Endothelial cell of umbilical vein (primary cell): ENCODE measurements around the gene DPP6. TPM values are rescaled to one million over a fixed set of nuclear protein-coding genes. Genes with fewer than 3 reads are reported as not detected.

ENCODE experiments used
- BruUV-seq: library from RNA; stranded (reverse); fragments of 400-500 nt; replicated peaks from 2 replicates; lab custom pipeline; 2021; lab: Mats Ljungman, UMichigan
- CTCF ChIA-PET: fragments of 300-600, 350-600 bp; sonication (Branson Sonifier 250); formaldehyde crosslinking; loops from one replicate; lab custom pipeline; 2021; ENCODE audit warnings: antibody characterized with exemption, inconsistent platforms; lab: Charles Lee
- POLR2A ChIA-PET: fragments of 300-600, 350-600 bp; sonication (Branson Sonifier 250); formaldehyde crosslinking; loops from one replicate; lab custom pipeline; 2021; ENCODE audit warnings: antibody characterized with exemption, inconsistent platforms; lab: Charles Lee
- DNase-seq: peaks from one replicate; pipeline ENCODE4 v3.0.0-alpha.2; 2011; ENCODE audit warnings: low read depth, low spot score
- FAIRE-seq: peaks from 2 replicates; lab custom pipeline; 2011; peaks lifted over from hg19 to GRCh38; lab: Jason Lieb, UNC
- H2AFZ ChIP-seq: 2 replicates; pipeline ENCODE4 v1.6.0; 2012; ENCODE audit warnings: low read depth, low read length, control low read depth, inconsistent platforms
- H3K27ac ChIP-seq: 2 replicates; pipeline ENCODE4 v1.5.1; 2011; ENCODE audit warnings: low read depth, mild to moderate bottlenecking, control low read depth, low read length, moderate library complexity; ENCODE audit not compliant: insufficient read depth
- H3K27me3 ChIP-seq, 2 experiments: 2 replicates each; pipeline versions ENCODE4 v1.6.0 to v1.6.1; 2011; ENCODE audit warnings: low read length in 2 of 2, mixed read lengths in 1 of 2; ENCODE audit not compliant: control insufficient read depth in 2 of 2, insufficient read depth in 2 of 2
- H3K36me3 ChIP-seq, 2 experiments: 2 replicates in 1 of 2; 3 replicates in 1 of 2; pipeline ENCODE4 v1.5.1; 2011; ENCODE audit warnings: low read length in 2 of 2, mild to moderate bottlenecking in 1 of 2, moderate library complexity in 1 of 2; ENCODE audit not compliant: control insufficient read depth in 2 of 2, insufficient read depth in 2 of 2; ENCODE audit errors: extremely low read depth in 1 of 2
- H3K4me1 ChIP-seq: 3 replicates; pipeline ENCODE4 v1.5.1; 2011; ENCODE audit warnings: mild to moderate bottlenecking, low read length; ENCODE audit not compliant: control insufficient read depth, insufficient read depth; ENCODE audit errors: extremely low read depth
- H3K4me2 ChIP-seq: 2 replicates; pipeline ENCODE4 v1.6.1; 2011; ENCODE audit warnings: low read length, control low read depth, mixed read lengths; ENCODE audit not compliant: insufficient read depth
- H3K4me3 ChIP-seq, 3 experiments: fragments of 200-600 bp in 1 of 3; sonication (generic), shearing (Covaris generic) in 1 of 3; replicated peaks in 1 of 3; 2 replicates each; pipeline ENCODE4 v1.5.1; 2011 to 2016; ENCODE audit warnings: control low read depth in 3 of 3, low read length in 3 of 3, mild to moderate bottlenecking in 2 of 3, inconsistent platforms in 1 of 3, low read depth in 1 of 3, moderate library complexity in 1 of 3; ENCODE audit not compliant: insufficient read depth in 1 of 3
- H3K79me2 ChIP-seq: 2 replicates; pipeline ENCODE4 v1.6.0; 2012; ENCODE audit warnings: low read length, inconsistent platforms; ENCODE audit not compliant: control insufficient read depth, insufficient read depth
- H3K9ac ChIP-seq: replicated peaks from 2 replicates; pipeline ENCODE3; 2011; ENCODE audit warnings: low read length, control low read depth; ENCODE audit not compliant: insufficient read depth; ENCODE audit errors: extremely low read depth
- H3K9me1 ChIP-seq: replicated peaks from 3 replicates; pipeline ENCODE4 v1.6.0; 2011; ENCODE audit warnings: mild to moderate bottlenecking, low read length; ENCODE audit not compliant: control insufficient read depth, insufficient read depth; ENCODE audit errors: extremely low read depth
- H3K9me3 ChIP-seq: replicated peaks from 2 replicates; pipeline ENCODE4 v1.5.1; 2012; ENCODE audit warnings: low read length, inconsistent platforms; ENCODE audit not compliant: control insufficient read depth, insufficient read depth
- H4K20me1 ChIP-seq: replicated peaks from 2 replicates; pipeline ENCODE3; 2011; ENCODE audit warnings: mild to moderate bottlenecking, low read length; ENCODE audit not compliant: control insufficient read depth, insufficient read depth; ENCODE audit errors: extremely low read depth
- CTCF ChIP-seq, 2 donors: IDR thresholded peaks; 1 replicate in 1 of 2; 2 replicates in 1 of 2; pipeline ENCODE4 v1.5.1; 2011; ENCODE audit warnings: low read length in 2 of 2, mild to moderate bottlenecking in 2 of 2, moderate library complexity in 2 of 2, control low read depth in 1 of 2, inconsistent platforms in 1 of 2, low read depth in 1 of 2; ENCODE audit not compliant: insufficient read depth in 1 of 2; ENCODE audit errors: extremely low read depth in 1 of 2
- EZH2 ChIP-seq: IDR thresholded peaks from 2 replicates; pipeline ENCODE4 v1.6.1; 2012; ENCODE audit warnings: borderline replicate concordance, low read depth, mild to moderate bottlenecking, moderate library complexity, low read length, inconsistent platforms; ENCODE audit not compliant: severe bottlenecking
- FOS ChIP-seq: IDR thresholded peaks from 2 replicates; pipeline ENCODE4 v1.6.1; 2011; ENCODE audit warnings: mild to moderate bottlenecking, low read length, moderate library complexity, borderline replicate concordance; ENCODE audit not compliant: insufficient read depth
- GATA2 ChIP-seq: IDR thresholded peaks from 2 replicates; pipeline ENCODE4 v1.7.0; 2011; ENCODE audit warnings: low read depth, mild to moderate bottlenecking, moderate library complexity, mixed read lengths, low read length; ENCODE audit not compliant: insufficient read length, insufficient read depth
- JUN ChIP-seq: IDR thresholded peaks from 2 replicates; pipeline ENCODE4 v1.6.1; 2011; ENCODE audit warnings: borderline replicate concordance, low read depth; ENCODE audit not compliant: insufficient read length, insufficient read depth
- MYC ChIP-seq: IDR thresholded peaks from one replicate; pipeline ENCODE4 v1.6.1; 2011; ENCODE audit warnings: mild to moderate bottlenecking, low read depth, low read length
- POLR2A ChIP-seq: IDR thresholded peaks from 2 replicates; pipeline ENCODE4 v1.6.1; 2012; ENCODE audit warnings: low read depth, mild to moderate bottlenecking, control low read depth, low read length
- POLR2AphosphoS5 ChIP-seq: IDR thresholded peaks from 2 replicates; pipeline ENCODE4 v1.6.1; 2012; ENCODE audit warnings: low read depth, mild to moderate bottlenecking, control low read depth, low read length, moderate library complexity; ENCODE audit not compliant: insufficient read depth
- dilution Hi-C: fragments of 300-500 bp; cut with MboI; formaldehyde crosslinking; loops from one replicate; pipeline ENCODE4 v1.15.0; 2019; ENCODE audit warnings: low sequenced_read_pairs; ENCODE audit not compliant: extremely low pct_ligation_motif_present
- intact Hi-C: fragments of 100-400 bp; cut with micrococcal nuclease; formaldehyde crosslinking; loops from one replicate; pipeline ENCODE4 v1.10.0; 2022
- polyA plus RNA-seq, 4 experiments: library from polyadenylated mRNA; depleted of rRNA in 3 of 4; stranded (reverse) in 3 of 4; unstranded in 1 of 4; fragments of >200 nt; gene quantifications; 2 replicates each; pipeline versions ENCODE4 v1.2.1 to v1.2.3, GENCODE V29; 2011 to 2012; ENCODE audit warnings: missing spikeins in 1 of 4
- total RNA-seq: library from RNA; stranded (reverse); gene quantifications from 2 replicates; pipeline ENCODE4 v1.2.3, GENCODE V29; 2021
- TF ChIP-seq, protein P1 (sequence below): IDR thresholded peaks from 2 replicates; pipeline ENCODE4 v1.6.1; 2011; ENCODE audit not compliant: insufficient read depth, insufficient read length

Gene DPP6
- total and polyA plus RNA-seq, 2 donors (not counting 3 experiments of a cell fraction or from before 2014, with no cell fraction given): not detected

GRCh38 chr7:154862153-154862791 is 810.1 kb downstream of the DPP6 start:
- intact Hi-C loops: no loop called here

More at GRCh38 chr7:154862153-154862791, 810.1 kb downstream of the DPP6 start:
- Histone ChIP-seq H3K4me2 (no peak overlapping the region), H3K4me3 (no peak overlapping the region), H2AFZ (no peak overlapping the region), H3K9ac (no peak overlapping the region), H3K4me1 (no peaks in the 10 kb centered on the region), H3K9me3 (peaks cover 6% of the 10 kb centered on the region), H3K9me1 (no peaks in the 10 kb centered on the region), H3K27me3 (no peaks in the 10 kb centered on the region), H4K20me1 (no peaks in the 10 kb centered on the region), H3K79me2 (no peaks in the 10 kb centered on the region), H3K27ac (no peak overlapping the region), H3K36me3 (no peaks in the 10 kb centered on the region)
- ChIA-PET POLR2A (no interaction called here), CTCF (no interaction called here)
- dilution Hi-C loops: no loop called here
- no peak for DNase-seq
- FAIRE-seq: no peak
- BruUV-seq: no TSS peak
- TF ChIP-seq CTCF (IDR thresholded peaks at IDR 0.05; ENCODE audit: extremely low read depth in 1 of 2, insufficient read depth in 1 of 2, low read depth in 1 of 2, low read length in 2 of 2) (no peak), FOS (no peak), MYC (no peak), POLR2AphosphoS5 (no peak), GATA2 (no peak), EZH2 (no peak), POLR2A (no peak), JUN (no peak)
- TF ChIP-seq, protein P1, sequence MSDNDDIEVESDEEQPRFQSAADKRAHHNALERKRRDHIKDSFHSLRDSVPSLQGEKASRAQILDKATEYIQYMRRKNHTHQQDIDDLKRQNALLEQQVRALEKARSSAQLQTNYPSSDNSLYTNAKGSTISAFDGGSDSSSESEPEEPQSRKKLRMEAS: no peak
